T-helper 1 cell (primary cell): ENCODE measurements around the gene BLVRA.
A peak's percentile ranks its signal among the peaks of the same experiment; 100 is the strongest.
"Not testable (repeated sequence)": the region's sequence is repeated elsewhere in the genome, so short reads cannot be mapped to it uniquely, and the experiment has no call there.

Experiments
- DNase-seq, 5 donors: peaks; one replicate each; pipeline ENCODE4 v3.0.0-alpha.2; 2012 to 2020

Gene BLVRA

GRCh38 chr7:43769791-43770465 lies 11.4 kb downstream of the BLVRA start:
- DNase-seq = no peak

- no peak for DNase-seq
Measured at GRCh38 chr7:43771128-43771527, 12.6 kb downstream of the BLVRA start.

- DNase-seq = no peak
Measured at GRCh38 chr7:43771573-43771972, 13.1 kb downstream of the BLVRA start.

- DNase-seq = not testable (repeated sequence)
Measured at GRCh38 chr7:43773268-43773667, 14.8 kb downstream of the BLVRA start.

DNA sequence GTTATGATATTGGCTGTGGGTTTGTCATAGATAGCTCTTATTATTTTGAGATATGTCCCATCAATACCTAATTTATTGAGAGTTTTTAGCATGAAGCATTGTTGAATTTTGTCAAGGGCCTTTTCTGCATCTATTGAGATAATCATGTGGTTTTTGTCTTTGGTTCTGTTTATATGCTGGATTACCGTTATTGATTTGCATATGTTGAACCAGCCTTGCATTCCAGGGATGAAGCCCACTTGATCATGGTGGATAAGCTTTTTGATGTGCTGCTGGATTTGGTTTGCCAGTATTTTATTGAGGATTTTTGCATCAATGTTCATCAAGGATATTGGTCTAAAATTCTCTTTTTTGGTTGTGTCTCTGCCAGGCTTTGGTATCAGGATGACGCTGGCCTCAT lies 16.8 kb downstream of the BLVRA start:
- not testable (repeated sequence) for DNase-seq

- DNase-seq = not testable (repeated sequence)
Measured at GRCh38 chr7:43778293-43779044, 20.0 kb downstream of the BLVRA start.

GRCh38 chr7:43779045-43779812 lies 20.7 kb downstream of the BLVRA start:
- no peak for DNase-seq

DNA sequence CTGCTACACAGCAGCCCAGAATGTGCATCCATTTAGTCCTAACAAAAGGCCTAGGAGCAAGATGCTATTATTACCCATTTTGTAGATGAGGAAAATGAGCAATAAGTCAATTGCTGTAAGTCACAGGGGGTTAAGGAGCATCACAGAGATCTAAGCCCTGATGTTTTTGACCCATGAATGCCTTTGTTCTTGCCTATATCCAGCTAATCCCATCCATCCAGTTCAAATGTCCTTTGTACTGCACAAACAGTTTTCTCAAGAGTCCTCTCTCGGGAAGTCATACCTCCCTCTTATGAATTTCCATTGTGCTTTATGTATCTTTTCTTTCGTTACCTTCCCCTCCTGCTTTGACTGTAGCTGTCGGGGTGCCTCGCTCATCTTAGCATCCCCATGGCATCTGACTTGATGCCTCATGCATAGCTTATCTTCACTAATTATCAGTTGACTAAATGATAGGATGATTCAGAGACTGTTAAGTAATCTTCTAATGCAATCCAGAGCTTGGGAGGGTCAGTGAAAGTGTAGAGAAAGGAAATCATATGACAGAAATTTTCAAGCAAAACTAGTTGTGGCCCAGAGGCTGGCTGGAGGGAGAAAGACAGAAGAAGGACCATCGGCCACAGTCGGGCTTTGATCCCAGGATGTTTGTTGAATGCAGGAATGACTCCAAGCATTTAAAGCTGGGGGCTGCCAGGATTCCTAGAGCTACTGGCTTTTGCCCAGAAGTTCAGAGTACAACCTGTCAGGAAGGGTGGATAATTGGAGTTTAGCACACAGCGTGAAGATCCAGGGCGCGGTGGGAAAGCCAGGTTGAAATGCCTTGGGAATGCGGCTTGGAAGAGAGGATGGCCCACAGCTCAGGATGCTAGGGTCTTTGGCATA lies 23.5 kb downstream of the BLVRA start:
- DNase-seq = no peak

DNA sequence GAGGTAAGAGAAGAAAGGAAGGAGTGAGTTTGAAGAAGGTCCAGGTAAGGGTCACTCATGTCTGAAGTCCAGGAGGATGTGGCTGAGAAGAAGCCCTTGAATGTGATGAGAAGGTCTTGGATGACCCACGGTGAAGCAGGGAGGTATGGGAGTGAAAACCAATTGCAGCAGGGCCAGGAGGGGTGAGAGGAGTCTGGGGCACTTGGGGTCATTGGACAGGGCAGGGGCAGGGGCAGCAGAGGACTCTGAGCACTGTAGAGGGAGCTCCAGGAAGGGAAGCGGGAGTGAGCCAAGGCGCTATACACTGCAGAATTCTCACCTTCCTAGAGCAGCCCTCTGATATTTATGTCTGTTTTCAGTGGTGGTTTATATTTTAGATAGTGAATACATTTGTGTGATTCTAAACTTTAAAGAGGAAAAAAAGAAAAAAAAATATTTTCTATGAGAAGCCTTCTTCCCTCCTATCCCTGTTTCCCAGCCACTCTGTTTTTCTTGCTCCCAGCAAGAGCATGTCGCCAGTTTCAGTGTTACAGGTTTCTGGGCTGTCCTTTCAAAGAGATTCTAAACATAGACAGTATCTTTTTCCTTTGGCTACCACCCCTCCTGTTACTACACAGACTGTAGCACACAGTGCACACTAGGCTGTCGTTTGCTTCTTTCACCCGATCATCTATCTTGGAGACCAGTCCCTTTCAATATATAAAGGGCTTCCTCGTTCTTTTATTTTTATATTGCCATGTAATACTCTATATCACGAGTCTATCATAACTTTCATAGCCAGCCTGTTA lies 24.5 kb downstream of the BLVRA start:
- DNase-seq = no peak

- no peak for DNase-seq
Measured at GRCh38 chr7:43784030-43784584, 25.6 kb downstream of the BLVRA start.

DNA sequence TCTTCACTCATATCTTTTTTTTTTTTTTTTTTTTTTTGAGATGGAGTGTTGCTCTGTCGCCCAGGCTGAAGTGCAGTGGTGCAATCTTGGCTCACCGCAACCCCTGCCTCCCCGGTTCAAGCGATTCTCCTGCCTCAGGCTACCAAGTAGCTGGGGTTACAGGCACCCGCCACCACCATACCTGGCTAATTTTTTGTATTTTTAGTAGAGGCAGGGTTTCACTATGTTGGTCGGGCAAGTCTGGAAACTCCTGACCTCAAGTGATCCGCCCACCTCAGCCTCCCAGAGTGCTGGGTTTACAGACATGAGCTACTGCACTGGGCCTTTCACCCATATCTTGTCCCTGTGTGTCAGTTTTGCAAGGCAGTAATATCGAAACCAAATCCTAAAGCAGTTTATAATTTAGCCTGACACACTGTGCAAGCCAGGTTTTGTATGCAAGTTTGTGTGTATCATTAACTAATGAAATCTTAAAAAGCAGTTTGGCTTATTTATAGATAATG lies 26.2 kb downstream of the BLVRA start:
- DNase-seq = peak in 1 of 5 donors; percentile 42

- DNase-seq = no peak
Measured at GRCh38 chr7:43785420-43785819, 26.9 kb downstream of the BLVRA start.

GRCh38 chr7:43787771-43788170 lies 29.3 kb downstream of the BLVRA start:
- DNase-seq = no peak

GRCh38 chr7:43790006-43790405 lies 31.5 kb downstream of the BLVRA start:
- no peak for DNase-seq

DNA sequence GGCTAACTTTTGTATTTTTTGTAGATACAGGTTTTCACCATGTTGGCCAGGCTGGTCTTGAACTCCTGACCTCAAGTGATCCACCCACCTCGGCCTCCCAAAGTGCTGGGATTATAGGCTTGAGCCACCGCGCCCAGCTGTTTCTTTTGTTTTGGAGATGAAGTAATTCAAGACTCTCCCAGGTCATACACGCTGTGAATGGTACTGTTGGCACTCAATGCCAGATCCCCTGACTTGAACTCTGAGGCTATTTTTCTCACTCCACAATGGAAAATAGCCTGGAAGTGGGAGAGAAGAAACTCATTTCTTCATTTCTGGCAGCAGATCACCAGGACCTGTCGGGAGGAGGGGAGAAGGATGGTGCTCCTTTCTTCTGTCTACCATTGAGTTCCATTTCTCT lies 32.4 kb downstream of the BLVRA start:
- no peak for DNase-seq

DNA sequence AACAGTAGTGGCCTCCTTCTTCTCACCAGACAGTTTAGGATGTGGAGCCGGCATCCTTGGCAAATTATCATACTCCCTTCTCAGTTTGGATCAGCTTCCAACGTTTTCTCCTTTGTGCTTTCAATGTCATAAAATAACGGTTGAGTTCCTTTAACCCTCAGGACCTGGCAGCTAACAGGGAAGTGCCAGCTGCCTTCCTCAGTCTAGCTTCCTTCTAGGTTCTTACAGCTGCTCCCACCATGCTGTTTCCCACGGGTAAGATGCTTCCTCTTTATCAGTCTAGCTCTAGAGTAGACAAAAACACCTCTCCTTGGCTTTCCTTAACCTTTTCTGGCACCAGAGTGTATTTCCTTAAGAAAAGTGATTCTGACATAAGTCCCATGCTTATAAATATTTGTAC lies 33.2 kb downstream of the BLVRA start:
- no peak for DNase-seq

GRCh38 chr7:43792471-43793150 lies 34.1 kb downstream of the BLVRA start:
- no peak for DNase-seq

GRCh38 chr7:43799605-43800004 lies 41.1 kb downstream of the BLVRA start:
- DNase-seq = no peak

GRCh38 chr7:43803865-43804264 lies 45.4 kb downstream of the BLVRA start:
- DNase-seq = no peak

GRCh38 chr7:43808410-43808809 lies 49.9 kb downstream of the BLVRA start:
- DNase-seq = no peak
